Endodermal cell (in vitro differentiated cells): Measurements from ENCODE around the gene THADA. TPM values are rescaled to one million over a fixed set of nuclear protein-coding genes. Genes with fewer than 3 reads are reported as not detected.

ENCODE experiments used
- DNase-seq: peaks from one replicate; pipeline ENCODE4 v3.0.0-alpha.2; 2017
- H3K27ac ChIP-seq: 2 replicates; pipeline ENCODE4 v1.5.1; 2013; ENCODE audit warnings: mild to moderate bottlenecking, low read depth, low read length, moderate library complexity
- H3K27me3 ChIP-seq: 2 replicates; pipeline ENCODE4 v1.6.1; 2013; ENCODE audit warnings: mild to moderate bottlenecking, low read length, moderate library complexity; ENCODE audit not compliant: insufficient read depth, control insufficient read depth, poor library complexity, severe bottlenecking
- H3K36me3 ChIP-seq: 2 replicates; pipeline ENCODE4 v1.7.0; 2013; ENCODE audit warnings: mild to moderate bottlenecking, low read length, moderate library complexity; ENCODE audit not compliant: control insufficient read depth, insufficient read depth
- H3K4me1 ChIP-seq: one replicate; pipeline ENCODE4 v1.7.0; 2013; ENCODE audit warnings: low read length; ENCODE audit not compliant: control insufficient read depth, insufficient read depth
- H3K4me3 ChIP-seq: 2 replicates; pipeline ENCODE4 v1.5.1; 2013; ENCODE audit warnings: mild to moderate bottlenecking, low read length, moderate library complexity
- H3K9ac ChIP-seq: 2 replicates; pipeline ENCODE4 v1.6.1; 2013; ENCODE audit warnings: mild to moderate bottlenecking, low read length, moderate library complexity; ENCODE audit not compliant: poor library complexity, severe bottlenecking; ENCODE audit errors: extremely low read depth
- H3K9me3 ChIP-seq: 2 replicates; pipeline ENCODE4 v1.6.1; 2013; ENCODE audit warnings: mild to moderate bottlenecking, low read length, moderate library complexity; ENCODE audit not compliant: control insufficient read depth
- H3K27ac Mint-ChIP-seq: 2 replicates; pipeline ENCODE4 v1.8.0; 2020; ENCODE audit warnings: mixed read lengths
- H3K27me3 Mint-ChIP-seq: 2 replicates; pipeline ENCODE4 v1.8.0; 2021; ENCODE audit warnings: mild to moderate bottlenecking, mixed read lengths; ENCODE audit not compliant: insufficient read depth
- H3K36me3 Mint-ChIP-seq: 2 replicates; pipeline ENCODE4 v1.8.0; 2020; ENCODE audit warnings: low read depth, mixed read lengths
- H3K4me1 Mint-ChIP-seq: 2 replicates; pipeline ENCODE4 v1.8.0; 2020; ENCODE audit warnings: mixed read lengths
- H3K4me3 Mint-ChIP-seq: 2 replicates; pipeline ENCODE4 v1.8.0; 2020; ENCODE audit warnings: mild to moderate bottlenecking, moderate library complexity, mixed read lengths
- H3K9me3 Mint-ChIP-seq: 2 replicates; pipeline ENCODE4 v1.8.0; 2020; ENCODE audit warnings: mild to moderate bottlenecking, mixed read lengths
- WGBS, 2 experiments: methylation state at CpG; one replicate each; pipeline versions ENCODE4 v1.1.5 to v1.1.7; 2013; ENCODE audit warnings: missing lambda C conversion rate in 2 of 2, mixed read lengths in 1 of 2; ENCODE audit not compliant: insufficient coverage in 1 of 2, insufficient read length in 1 of 2; 5-methylcytosine and 5-hydroxymethylcytosine counted together
- total RNA-seq, 2 donors: library from RNA; stranded (reverse); fragmentation: NEBNext Ultra II Directional in 1 of 2; extraction: Animal tissue kit (Norgen Biotek cat#: 25700) in 1 of 2; gene quantifications; 2 replicates in 1 of 2; 3 replicates in 1 of 2; pipeline ENCODE4 v1.2.1, GENCODE V29; 2021
- TF ChIP-seq, protein P1 (sequence below): fragments of 200-600 bp; sonication (generic); conservative IDR thresholded peaks from 2 replicates; pipeline ENCODE4 v1.5.0; 2021; ENCODE audit warnings: antibody characterized with exemption, mild to moderate bottlenecking

The THADA gene
- total RNA-seq, 2 donors from 2014 or later = 32.8 to 35.0 TPM

DNA sequence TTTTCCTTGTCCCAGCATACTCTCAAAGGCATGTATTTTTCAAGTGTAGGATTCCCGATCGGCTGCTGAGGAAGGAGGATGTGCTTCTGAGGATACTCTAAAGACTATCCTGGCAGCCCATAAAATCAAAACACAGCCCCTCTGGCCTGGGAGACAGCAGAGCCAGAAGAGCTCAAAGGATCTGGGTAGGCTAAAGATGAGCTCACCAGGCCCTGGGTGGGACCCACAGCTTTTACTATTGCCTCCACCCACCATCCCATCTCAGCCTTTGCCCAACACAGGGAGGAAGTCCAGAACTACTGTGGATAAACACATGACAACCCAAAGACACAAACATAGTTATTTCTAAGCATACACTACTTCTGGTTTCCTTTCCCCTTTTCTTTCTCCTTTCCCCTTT, 290.3 kb downstream of the THADA start:
- Mint-ChIP-seq H3K27me3 (no peaks in the 10 kb centered on the region), H3K4me3 (peak overlapping the region; percentile 4), H3K27ac (peak overlapping the region; percentile 71), H3K9me3 (no peaks in the 10 kb centered on the region), H3K4me1 (peaks cover 31% of the 10 kb centered on the region), H3K36me3 (no peaks in the 10 kb centered on the region)
- no peak for DNase-seq
- Histone ChIP-seq H3K9ac (no peak overlapping the region), H3K9me3 (no peaks in the 10 kb centered on the region), H3K27me3 (no peaks in the 10 kb centered on the region), H3K27ac (no peak overlapping the region), H3K4me3 (no peak overlapping the region), H3K36me3 (no peaks in the 10 kb centered on the region), H3K4me1 (peaks cover 7% of the 10 kb centered on the region)
- TF ChIP-seq, protein P1, sequence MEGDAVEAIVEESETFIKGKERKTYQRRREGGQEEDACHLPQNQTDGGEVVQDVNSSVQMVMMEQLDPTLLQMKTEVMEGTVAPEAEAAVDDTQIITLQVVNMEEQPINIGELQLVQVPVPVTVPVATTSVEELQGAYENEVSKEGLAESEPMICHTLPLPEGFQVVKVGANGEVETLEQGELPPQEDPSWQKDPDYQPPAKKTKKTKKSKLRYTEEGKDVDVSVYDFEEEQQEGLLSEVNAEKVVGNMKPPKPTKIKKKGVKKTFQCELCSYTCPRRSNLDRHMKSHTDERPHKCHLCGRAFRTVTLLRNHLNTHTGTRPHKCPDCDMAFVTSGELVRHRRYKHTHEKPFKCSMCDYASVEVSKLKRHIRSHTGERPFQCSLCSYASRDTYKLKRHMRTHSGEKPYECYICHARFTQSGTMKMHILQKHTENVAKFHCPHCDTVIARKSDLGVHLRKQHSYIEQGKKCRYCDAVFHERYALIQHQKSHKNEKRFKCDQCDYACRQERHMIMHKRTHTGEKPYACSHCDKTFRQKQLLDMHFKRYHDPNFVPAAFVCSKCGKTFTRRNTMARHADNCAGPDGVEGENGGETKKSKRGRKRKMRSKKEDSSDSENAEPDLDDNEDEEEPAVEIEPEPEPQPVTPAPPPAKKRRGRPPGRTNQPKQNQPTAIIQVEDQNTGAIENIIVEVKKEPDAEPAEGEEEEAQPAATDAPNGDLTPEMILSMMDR = no peak
- WGBS, 2 experiments = 95% methylated on average over 2 of the region's 2 CpGs; no CpG with 5 or more reads in 1 of the 2 experiments

DNA sequence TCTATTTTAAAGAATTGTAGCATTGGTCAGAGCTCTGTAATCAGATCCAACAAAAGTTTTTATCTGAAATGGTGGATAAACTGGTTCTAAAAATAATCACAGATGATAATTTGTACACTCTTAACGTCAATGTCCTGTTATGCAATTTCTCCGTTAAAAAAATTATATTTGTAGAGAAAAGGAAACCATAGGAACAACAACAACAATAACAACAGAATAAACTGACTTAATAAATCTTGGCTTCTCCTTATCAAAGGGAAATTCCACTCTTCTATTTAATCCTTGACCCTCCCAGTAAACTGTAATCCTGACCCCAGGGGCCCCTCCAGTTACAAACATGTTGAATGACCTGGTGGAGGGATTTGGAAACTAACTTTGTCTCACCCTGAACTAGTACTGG, 290.8 kb downstream of the THADA start:
- no peak overlapping the region for H3K27ac ChIP-seq

DNA sequence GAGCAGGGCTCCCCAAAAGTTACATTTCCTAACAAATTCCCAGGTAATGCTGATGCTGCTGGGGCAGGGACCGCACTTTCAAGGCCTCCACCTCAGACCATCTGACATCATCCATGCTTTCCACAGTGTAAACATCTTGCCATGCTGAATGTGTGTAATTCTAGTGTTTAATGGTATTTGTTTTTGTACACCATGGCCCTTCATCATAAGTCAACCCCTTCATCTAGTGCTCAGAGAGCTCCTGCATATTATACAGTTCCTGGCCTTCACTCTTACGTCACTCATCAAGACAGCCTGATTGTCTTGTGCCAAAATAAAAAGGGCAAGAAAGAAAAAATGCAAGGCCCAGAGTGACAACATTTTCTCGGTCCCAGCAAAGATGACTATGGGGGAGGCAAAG, 291.9 kb downstream of the THADA start:
- H3K27ac ChIP-seq = no peak overlapping the region
- H3K9me3 ChIP-seq = no peaks in the 10 kb centered on the region
- no peaks in the 10 kb centered on the region for H3K36me3 Mint-ChIP-seq
- H3K9me3 Mint-ChIP-seq = no peaks in the 10 kb centered on the region
- no peaks in the 10 kb centered on the region for H3K27me3 ChIP-seq
- no peak overlapping the region for H3K27ac Mint-ChIP-seq
- no peaks in the 10 kb centered on the region for H3K36me3 ChIP-seq
- TF ChIP-seq, protein P1 = no peak
- 99 to 100% methylated on average over 1 to 3 of the region's 3 CpGs for WGBS, 2 experiments
- H3K4me3 ChIP-seq = no peak overlapping the region
- H3K4me1 Mint-ChIP-seq = peaks cover 35% of the 10 kb centered on the region
- H3K4me3 Mint-ChIP-seq = no peak overlapping the region
- no peak overlapping the region for H3K9ac ChIP-seq
- DNase-seq = no peak
- H3K4me1 ChIP-seq = peaks cover 7% of the 10 kb centered on the region
- H3K27me3 Mint-ChIP-seq = no peaks in the 10 kb centered on the region

More for the DNA sequence above, 290.8 kb downstream of the THADA start:
- Mint-ChIP-seq H3K27ac (peak overlapping the region; percentile 71), H3K9me3 (no peaks in the 10 kb centered on the region), H3K4me1 (peaks cover 33% of the 10 kb centered on the region), H3K4me3 (peak overlapping the region; percentile 4), H3K36me3 (no peaks in the 10 kb centered on the region), H3K27me3 (no peaks in the 10 kb centered on the region)
- Histone ChIP-seq H3K36me3 (no peaks in the 10 kb centered on the region), H3K4me3 (no peak overlapping the region), H3K9ac (no peak overlapping the region), H3K9me3 (no peaks in the 10 kb centered on the region), H3K27me3 (no peaks in the 10 kb centered on the region), H3K4me1 (peaks cover 7% of the 10 kb centered on the region)
- WGBS, 2 experiments = 100% methylated on average over 2 of the region's 2 CpGs; no CpG with 5 or more reads in 1 of the 2 experiments
- no peak for DNase-seq
- TF ChIP-seq, protein P1 = no peak
